ENCODE results near the gene SGCE.

GRCh38 chr7:94647295-94647694, 8.6 kb downstream of the SGCE start:
- no peak for TF ChIP-seq CTCF (IDR thresholded peaks at IDR 0.05)
- no peak for TF ChIP-seq POLR2A (IDR thresholded peaks at IDR 0.05)
